ENCODE measurements around the gene MROH2A.

MROH2A gene

DNA sequence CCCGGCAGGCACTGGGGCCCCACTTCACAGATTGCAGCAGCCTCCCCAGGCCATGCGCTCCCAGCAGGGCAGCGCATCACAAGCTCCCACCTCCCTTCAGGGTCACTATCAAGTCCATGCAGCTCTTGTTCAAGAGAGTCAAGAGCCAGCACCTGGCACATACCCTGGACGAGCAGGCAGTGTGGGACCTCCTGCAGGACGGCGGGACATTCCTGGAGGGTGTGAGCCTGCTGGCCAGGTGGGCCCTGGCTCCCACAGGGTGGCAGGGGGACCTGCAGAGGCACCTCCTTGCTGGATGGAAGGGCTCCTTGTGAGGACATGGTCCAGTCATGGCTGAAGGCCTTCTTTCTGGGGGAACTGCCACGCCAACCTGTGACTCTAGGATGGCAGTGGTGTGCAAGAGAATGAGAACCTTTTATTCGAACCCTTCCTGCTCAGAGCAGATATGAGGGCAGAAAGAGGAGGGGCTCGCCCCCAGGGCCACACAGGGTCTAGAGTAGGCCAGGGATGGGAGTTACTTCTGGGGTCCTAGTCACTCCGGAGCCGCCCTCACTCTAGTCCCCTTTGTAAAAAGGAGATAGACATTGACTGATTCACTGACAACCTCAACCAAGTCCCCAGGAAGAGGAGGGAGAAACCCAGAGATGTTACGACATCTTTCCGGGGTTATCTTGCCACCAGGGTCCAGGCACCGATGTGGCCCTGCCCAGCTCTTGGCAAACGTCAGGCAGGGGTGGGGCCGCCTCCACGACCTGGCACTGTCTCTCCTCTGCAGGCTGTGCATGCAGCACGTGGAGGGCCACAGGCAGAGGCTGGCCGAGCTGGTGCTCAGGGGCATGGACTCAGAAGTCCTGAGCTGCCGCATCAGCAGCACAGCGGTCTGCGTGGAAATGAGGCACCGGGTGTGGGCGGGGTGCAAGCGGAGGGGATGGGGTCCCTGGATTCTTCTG, 44.9 kb downstream of the MROH2A start:
- no peaks in the 10 kb centered on the region for H4K20me1 ChIP-seq (ENCODE audit: insufficient read depth, low read length, poor library complexity, severe bottlenecking)
- H3K9me2 ChIP-seq (replicated peaks; ENCODE audit: low read depth, low read length): no peaks in the 10 kb centered on the region
- H3K27me3 ChIP-seq (ENCODE audit: insufficient read depth, low read length, poor library complexity, severe bottlenecking): no peaks in the 10 kb centered on the region
- no peaks in the 10 kb centered on the region for H3K4me1 ChIP-seq (ENCODE audit: insufficient read depth, low read length, poor library complexity, severe bottlenecking)
- no peak overlapping the region for H2AFZ ChIP-seq (ENCODE audit: low read length)
- H3K79me2 ChIP-seq (ENCODE audit: insufficient read depth, low read length): no peaks in the 10 kb centered on the region
- TF ChIP-seq EZH2phosphoT487 (IDR thresholded peaks at IDR 0.05; ENCODE audit: borderline replicate concordance): no peak
- TF ChIP-seq, protein P1, sequence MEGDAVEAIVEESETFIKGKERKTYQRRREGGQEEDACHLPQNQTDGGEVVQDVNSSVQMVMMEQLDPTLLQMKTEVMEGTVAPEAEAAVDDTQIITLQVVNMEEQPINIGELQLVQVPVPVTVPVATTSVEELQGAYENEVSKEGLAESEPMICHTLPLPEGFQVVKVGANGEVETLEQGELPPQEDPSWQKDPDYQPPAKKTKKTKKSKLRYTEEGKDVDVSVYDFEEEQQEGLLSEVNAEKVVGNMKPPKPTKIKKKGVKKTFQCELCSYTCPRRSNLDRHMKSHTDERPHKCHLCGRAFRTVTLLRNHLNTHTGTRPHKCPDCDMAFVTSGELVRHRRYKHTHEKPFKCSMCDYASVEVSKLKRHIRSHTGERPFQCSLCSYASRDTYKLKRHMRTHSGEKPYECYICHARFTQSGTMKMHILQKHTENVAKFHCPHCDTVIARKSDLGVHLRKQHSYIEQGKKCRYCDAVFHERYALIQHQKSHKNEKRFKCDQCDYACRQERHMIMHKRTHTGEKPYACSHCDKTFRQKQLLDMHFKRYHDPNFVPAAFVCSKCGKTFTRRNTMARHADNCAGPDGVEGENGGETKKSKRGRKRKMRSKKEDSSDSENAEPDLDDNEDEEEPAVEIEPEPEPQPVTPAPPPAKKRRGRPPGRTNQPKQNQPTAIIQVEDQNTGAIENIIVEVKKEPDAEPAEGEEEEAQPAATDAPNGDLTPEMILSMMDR (conservative IDR thresholded peaks at IDR 0.05; ENCODE audit: low read length): no peak
- H3K9ac ChIP-seq (ENCODE audit: low read depth, low read length, poor library complexity, severe bottlenecking): no peak overlapping the region
- no peaks in the 10 kb centered on the region for H3F3A ChIP-seq (ENCODE audit: low read depth)
- H3K9me3 ChIP-seq (ENCODE audit: insufficient read depth, low read depth, low read length): no peaks in the 10 kb centered on the region
- H3K4me2 ChIP-seq (ENCODE audit: low read depth, low read length, poor library complexity, severe bottlenecking): no peak overlapping the region
- no peak overlapping the region for H3K4me3 ChIP-seq (ENCODE audit: low read length, poor library complexity, severe bottlenecking)
- H3K36me3 ChIP-seq (ENCODE audit: insufficient read depth, low read length): no peaks in the 10 kb centered on the region

DNA sequence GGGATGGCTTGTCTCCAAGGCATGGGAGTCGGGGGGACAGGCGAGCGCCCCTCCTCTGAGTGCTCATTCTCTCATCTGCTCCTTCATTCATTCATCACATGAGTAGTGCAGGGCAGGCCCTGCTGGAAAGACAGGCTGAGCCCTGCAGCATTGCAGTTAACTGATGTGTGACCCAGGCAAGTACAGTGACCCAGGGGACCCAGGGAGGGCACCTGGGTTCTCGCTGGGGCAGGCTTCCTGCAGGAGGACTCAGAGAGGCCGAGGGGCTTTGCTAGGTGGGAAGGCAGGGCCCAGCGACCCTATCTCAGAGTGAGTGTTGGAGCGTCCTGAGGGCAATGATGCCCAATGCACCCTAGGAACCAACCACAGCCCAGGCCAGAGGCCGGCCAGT, 45.6 kb downstream of the MROH2A start:
- H2AFZ ChIP-seq (ENCODE audit: low read length): no peak overlapping the region
- no peaks in the 10 kb centered on the region for H3F3A ChIP-seq (ENCODE audit: low read depth)
- no peaks in the 10 kb centered on the region for H3K9me2 ChIP-seq (replicated peaks; ENCODE audit: low read depth, low read length)
- H3K4me1 ChIP-seq (ENCODE audit: insufficient read depth, low read length, poor library complexity, severe bottlenecking): no peaks in the 10 kb centered on the region
- no peak for TF ChIP-seq EZH2phosphoT487 (IDR thresholded peaks at IDR 0.05; ENCODE audit: borderline replicate concordance)
- TF ChIP-seq, protein P1 (conservative IDR thresholded peaks at IDR 0.05; ENCODE audit: low read length): no peak
- no peak overlapping the region for H3K9ac ChIP-seq (ENCODE audit: low read depth, low read length, poor library complexity, severe bottlenecking)
- no peaks in the 10 kb centered on the region for H3K36me3 ChIP-seq (ENCODE audit: insufficient read depth, low read length)
- H3K9me3 ChIP-seq (ENCODE audit: insufficient read depth, low read depth, low read length): no peaks in the 10 kb centered on the region
- H3K79me2 ChIP-seq (ENCODE audit: insufficient read depth, low read length): no peaks in the 10 kb centered on the region
- H3K4me2 ChIP-seq (ENCODE audit: low read depth, low read length, poor library complexity, severe bottlenecking): no peak overlapping the region
- no peaks in the 10 kb centered on the region for H4K20me1 ChIP-seq (ENCODE audit: insufficient read depth, low read length, poor library complexity, severe bottlenecking)
- H3K4me3 ChIP-seq (ENCODE audit: low read length, poor library complexity, severe bottlenecking): no peak overlapping the region
- H3K27me3 ChIP-seq (ENCODE audit: insufficient read depth, low read length, poor library complexity, severe bottlenecking): no peaks in the 10 kb centered on the region

DNA sequence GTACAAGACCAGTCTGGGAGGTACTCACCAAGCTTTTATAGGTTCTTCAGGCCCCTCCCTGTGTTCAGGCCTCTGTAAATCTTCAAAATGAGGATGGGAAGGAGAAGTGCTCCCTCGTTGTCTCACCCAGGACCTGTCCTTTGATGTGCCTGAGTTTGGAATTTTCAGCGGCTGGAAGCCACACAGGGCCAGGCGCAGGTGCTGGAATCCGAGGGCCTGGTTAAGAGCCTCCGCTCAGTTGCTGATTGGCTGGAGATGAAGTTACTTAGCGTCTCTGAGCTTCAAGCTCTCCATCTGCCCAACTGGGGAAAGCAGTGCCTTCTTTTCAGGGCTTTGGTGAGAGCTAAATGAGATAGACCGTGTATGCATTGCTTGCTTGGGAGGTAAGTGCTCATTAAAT, 46.2 kb downstream of the MROH2A start:
- Histone ChIP-seq H3K9me3 (ENCODE audit: insufficient read depth, low read depth, low read length) (no peaks in the 10 kb centered on the region), H3K27me3 (ENCODE audit: insufficient read depth, low read length, poor library complexity, severe bottlenecking) (no peaks in the 10 kb centered on the region), H4K20me1 (ENCODE audit: insufficient read depth, low read length, poor library complexity, severe bottlenecking) (no peaks in the 10 kb centered on the region), H3K79me2 (ENCODE audit: insufficient read depth, low read length) (no peaks in the 10 kb centered on the region), H3K4me1 (ENCODE audit: insufficient read depth, low read length, poor library complexity, severe bottlenecking) (no peaks in the 10 kb centered on the region), H2AFZ (ENCODE audit: low read length) (no peak overlapping the region), H3K4me2 (ENCODE audit: low read depth, low read length, poor library complexity, severe bottlenecking) (no peak overlapping the region), H3F3A (ENCODE audit: low read depth) (no peaks in the 10 kb centered on the region), H3K4me3 (ENCODE audit: low read length, poor library complexity, severe bottlenecking) (no peak overlapping the region), H3K9me2 (replicated peaks; ENCODE audit: low read depth, low read length) (no peaks in the 10 kb centered on the region), H3K36me3 (ENCODE audit: insufficient read depth, low read length) (no peaks in the 10 kb centered on the region), H3K9ac (ENCODE audit: low read depth, low read length, poor library complexity, severe bottlenecking) (no peak overlapping the region)
- TF ChIP-seq, protein P1 (conservative IDR thresholded peaks at IDR 0.05; ENCODE audit: low read length): no peak
- no peak for TF ChIP-seq EZH2phosphoT487 (IDR thresholded peaks at IDR 0.05; ENCODE audit: borderline replicate concordance)
